Activated T-helper 9 cell treated with anti-CD3 and anti-CD28 coated beads, Interleukin-2, amount 50 U/mL, for 16 hours (primary cell): ENCODE results near the gene ALK.

Source experiments
- DNase-seq: peaks from one replicate; pipeline ENCODE4 v3.0.0-alpha.2; 2020; ENCODE audit warnings: low read depth

The ALK gene

GRCh38 chr2:29575370-29575890 lies 346.0 kb downstream of the ALK start:
- no peak for DNase-seq

DNA sequence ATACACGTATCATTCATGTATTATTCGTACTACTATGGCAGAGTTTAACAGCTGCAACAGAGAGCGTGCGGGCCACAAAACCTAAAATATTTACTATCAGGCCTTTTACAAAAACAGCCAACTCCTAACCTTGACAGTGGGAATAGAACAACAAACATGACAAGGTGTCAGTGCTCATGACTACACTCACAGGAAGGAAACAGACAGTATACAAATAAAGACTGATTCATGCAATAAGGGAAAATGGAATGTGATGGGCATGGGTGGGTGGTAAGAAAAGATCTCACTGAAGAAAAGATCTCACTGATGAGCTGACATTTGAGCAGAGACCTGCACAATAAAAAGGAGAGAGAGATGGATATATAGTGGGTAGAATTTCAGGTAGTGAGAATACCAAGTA lies 347.8 kb downstream of the ALK start:
- DNase-seq: no peak

DNA sequence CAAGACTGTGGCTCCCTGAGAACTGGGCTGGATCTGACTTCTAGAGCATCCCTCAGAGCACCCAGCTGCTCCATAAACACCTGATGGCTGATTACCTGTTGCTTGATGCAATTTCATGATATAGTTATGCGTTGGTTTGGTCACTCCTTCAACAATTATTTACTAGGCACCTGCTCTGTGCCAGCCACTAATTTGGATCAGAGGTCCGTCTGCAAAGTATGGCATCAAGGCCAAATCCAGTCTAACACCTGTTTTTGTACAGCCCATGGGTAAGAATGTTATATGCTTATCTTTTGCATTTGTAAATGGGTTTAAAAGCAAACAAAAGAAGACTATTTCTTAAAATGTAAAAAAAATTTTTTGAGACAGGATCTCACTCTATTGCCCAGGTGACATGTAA lies 348.2 kb downstream of the ALK start:
- no peak for DNase-seq

GRCh38 chr2:29570539-29570938 lies 350.8 kb downstream of the ALK start:
- no peak for DNase-seq

GRCh38 chr2:29567906-29568520 lies 353.4 kb downstream of the ALK start:
- no peak for DNase-seq

DNA sequence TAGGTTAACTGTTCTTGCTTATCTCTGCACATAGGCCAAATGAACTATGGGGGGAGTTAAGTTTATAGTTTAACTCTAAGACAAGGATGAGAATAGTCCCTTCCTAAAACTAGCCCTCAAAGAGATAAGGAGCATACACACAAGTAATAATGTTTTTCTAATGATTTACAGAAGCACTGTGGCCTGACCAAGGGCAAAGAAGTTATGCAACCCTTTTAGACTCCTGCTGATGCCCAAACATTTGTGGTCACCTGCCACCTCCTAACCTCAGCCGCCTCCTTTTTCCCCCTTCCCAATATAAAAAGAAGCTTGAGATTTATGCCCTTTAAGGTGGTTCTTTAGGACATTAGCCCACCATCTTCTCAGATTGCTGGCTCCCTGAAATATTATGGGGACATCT lies 357.7 kb downstream of the ALK start:
- no peak for DNase-seq

- DNase-seq: no peak
These were observed 358.5 kb downstream of the ALK start for GRCh38 chr2:29562896-29563295.

DNA sequence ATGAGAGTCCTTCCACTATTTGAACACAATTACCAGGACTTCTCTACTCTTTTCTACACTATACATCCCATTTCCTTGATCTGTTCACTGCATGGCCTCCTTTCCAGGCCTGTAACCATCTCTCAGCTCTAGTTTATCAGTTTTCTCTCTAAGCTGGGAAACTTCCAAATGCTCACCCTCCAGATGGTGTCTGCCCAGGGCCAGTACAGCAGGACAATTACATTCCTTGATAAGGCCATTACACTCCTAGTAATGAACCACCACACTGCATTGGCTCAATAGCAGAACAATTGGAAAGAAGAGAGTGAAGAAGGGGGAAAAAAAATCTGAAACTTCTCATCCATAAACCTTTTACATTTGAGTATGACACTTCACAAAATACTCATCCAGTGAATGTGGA lies 359.1 kb downstream of the ALK start:
- no peak for DNase-seq

GRCh38 chr2:29561628-29562027 lies 359.8 kb downstream of the ALK start:
- DNase-seq: no peak

DNA sequence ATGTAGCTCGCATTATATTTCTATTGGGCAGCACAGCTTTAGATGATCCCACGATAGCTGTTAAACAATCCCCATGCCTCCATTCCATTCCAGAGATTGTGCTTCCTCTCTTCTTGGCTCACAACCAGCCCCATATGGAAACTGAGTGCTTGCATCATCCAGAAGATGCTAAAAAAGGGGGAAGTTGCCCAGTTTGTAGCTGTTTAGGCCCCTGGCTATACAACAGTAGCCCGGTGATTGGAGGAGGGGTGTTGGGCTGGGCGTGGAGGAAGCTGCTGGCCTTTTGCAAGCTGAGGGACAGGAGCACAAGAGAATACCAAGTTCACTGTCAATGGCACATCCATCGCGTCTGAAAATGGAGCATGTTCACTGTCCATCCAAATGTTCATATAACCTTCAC lies 360.2 kb downstream of the ALK start:
- no peak for DNase-seq

DNA sequence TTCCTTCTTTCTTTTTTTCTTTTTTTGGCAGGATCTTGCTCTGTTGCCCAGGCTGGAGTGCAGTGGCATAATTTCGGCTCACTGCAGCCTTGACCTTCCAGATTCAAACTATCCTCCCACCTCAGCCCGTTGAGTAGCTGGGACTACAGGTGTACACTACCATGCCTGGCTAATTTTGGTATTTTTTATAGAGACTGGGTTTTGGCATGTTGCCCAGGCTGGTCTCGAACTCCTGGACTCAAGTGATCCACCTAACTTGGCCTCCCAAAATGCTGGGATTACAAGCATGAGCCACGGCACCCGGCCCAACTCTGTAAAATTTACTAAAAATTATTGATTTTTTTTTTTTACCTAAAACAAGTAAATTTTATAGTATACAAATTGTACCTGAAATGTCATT lies 360.8 kb downstream of the ALK start:
- no peak for DNase-seq

- DNase-seq: no peak
These were observed 361.4 kb downstream of the ALK start for GRCh38 chr2:29560030-29560429.

- no peak for DNase-seq
These were observed 361.8 kb downstream of the ALK start for GRCh38 chr2:29559578-29559977.

- no peak for DNase-seq
These were observed 363.3 kb downstream of the ALK start for GRCh38 chr2:29558097-29558496.

DNA sequence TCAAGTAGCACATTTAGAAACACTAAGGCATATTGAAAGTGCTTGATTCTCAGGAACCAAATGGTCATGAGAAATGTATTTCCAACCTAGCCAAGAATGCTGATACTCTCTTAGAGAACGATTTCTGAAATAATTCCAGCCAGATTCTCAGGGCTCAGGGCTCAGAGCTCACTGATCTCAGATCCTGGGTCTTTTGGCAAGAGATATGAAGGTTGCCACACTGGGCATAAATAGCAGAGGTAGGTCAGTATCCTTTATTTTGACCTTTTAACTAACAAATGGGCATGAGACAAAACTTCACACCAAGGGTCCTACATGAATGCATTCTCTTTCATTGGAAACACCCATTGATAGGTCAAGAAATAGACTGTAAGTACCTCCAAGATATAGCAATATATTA lies 364.1 kb downstream of the ALK start:
- DNase-seq: no peak

- DNase-seq: no peak
These were observed 372.4 kb downstream of the ALK start for GRCh38 chr2:29549069-29549380.

GRCh38 chr2:29544917-29545316 lies 376.5 kb downstream of the ALK start:
- no peak for DNase-seq

DNA sequence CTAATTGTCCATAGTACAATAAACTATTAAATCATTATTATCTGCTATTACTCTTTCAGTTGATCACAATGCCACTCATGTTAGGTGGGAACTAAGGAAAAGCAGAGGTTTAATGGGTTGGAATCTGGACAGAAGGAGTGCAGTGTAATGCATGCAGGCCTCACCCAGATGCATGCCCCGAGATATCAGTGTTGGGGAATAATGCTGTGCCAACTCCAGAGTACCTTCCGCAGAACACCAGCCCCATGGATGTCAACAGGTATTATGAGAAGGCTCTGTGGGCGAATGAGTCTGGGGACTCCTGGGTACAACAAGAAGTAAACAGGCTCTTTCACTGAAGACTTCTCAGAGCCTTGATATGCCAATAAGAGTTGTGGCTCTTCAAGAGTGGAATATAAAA lies 377.4 kb downstream of the ALK start:
- DNase-seq: no peak

DNA sequence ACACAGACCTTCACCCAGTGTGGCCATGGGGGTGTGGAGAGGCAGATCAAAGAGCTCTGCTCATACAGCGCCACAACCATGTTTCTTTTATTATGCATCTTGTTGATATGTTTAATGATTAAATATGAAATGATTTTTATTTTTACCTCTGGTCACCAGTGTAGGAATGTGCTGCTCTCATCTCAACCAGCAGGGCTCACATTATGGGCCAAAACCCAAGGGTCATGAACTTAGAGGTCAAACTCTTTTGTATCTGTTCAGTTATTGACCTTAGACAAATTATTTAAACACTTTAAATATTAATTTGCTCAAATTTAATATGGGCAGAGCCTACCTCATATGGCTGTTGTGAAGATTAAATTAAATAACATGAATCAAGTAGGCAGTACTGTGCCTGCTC lies 386.2 kb downstream of the ALK start:
- DNase-seq: no peak

GRCh38 chr2:29532436-29532835 lies 388.9 kb downstream of the ALK start:
- no peak for DNase-seq

DNA sequence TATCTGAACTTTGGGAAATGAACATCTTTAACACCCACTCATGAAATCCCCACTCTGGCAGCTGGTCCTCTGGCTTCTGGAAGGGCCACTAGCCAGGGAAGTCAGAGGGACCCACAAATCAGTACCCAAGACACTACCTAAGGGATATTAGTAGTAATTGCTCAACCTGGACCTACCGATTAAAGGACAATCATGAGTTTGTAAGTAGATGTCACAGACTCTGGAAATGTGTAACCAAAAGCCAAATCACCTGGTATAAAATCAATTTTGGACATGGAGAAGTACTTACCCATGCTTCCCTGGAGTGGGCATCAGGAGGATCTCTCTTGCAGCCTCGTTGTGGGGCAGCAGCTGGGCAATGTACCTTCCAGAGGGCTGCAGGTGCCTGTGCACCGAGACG lies 389.8 kb downstream of the ALK start:
- DNase-seq: no peak

DNA sequence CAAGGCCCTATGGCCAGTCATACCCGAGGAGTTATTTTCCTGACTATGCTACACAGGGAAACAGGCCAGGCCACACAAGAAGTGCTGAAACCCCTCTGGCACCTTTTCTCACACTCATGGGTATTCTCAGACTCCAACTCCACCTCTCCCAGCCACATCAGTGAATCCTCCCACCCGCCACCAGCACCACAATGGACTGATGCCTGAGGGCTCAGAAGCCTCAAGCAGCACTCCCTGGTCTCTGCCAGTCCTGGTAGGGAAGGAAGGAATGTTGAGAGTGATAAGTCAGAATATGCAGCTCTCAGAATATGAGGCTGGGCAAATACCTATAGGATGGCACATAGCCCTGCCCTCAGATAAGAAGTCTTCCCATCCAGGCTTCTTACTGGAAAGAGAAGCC lies 391.1 kb downstream of the ALK start:
- DNase-seq: no peak

GRCh38 chr2:29528891-29529520 lies 392.4 kb downstream of the ALK start:
- no peak for DNase-seq

- no peak for DNase-seq
These were observed 393.0 kb downstream of the ALK start for GRCh38 chr2:29528371-29528770.
